Measurements from ENCODE around the gene FNDC1.
"Not testable (repeated sequence)": the region's sequence is repeated elsewhere in the genome, so short reads cannot be mapped to it uniquely, and the experiment has no call there.

FNDC1 gene

GRCh38 chr6:159261995-159262394 lies 92.8 kb downstream of the FNDC1 start:
- DNase-seq, result no peak

GRCh38 chr6:159262586-159262985 lies 93.4 kb downstream of the FNDC1 start:
- DNase-seq, result no peak

GRCh38 chr6:159267165-159267564 lies 98.0 kb downstream of the FNDC1 start:
- DNase-seq, result no peak

- no peak for DNase-seq
These were observed 99.3 kb downstream of the FNDC1 start for GRCh38 chr6:159268511-159268910.

GRCh38 chr6:159271257-159271656 lies 102.1 kb downstream of the FNDC1 start:
- DNase-seq, result no peak

- DNase-seq, result no peak
These were observed 109.4 kb downstream of the FNDC1 start for GRCh38 chr6:159278626-159279025.

- no peak for DNase-seq
These were observed 110.6 kb downstream of the FNDC1 start for GRCh38 chr6:159279790-159280277.

GRCh38 chr6:159282421-159282820 lies 113.2 kb downstream of the FNDC1 start:
- no peak for DNase-seq

- not testable (repeated sequence) for DNase-seq
These were observed 115.5 kb downstream of the FNDC1 start for GRCh38 chr6:159284661-159285060.

GRCh38 chr6:159298840-159299239 lies 129.6 kb downstream of the FNDC1 start:
- DNase-seq, result no peak

GRCh38 chr6:159299566-159299965 lies 130.4 kb downstream of the FNDC1 start:
- DNase-seq, result no peak

GRCh38 chr6:159301277-159301676 lies 132.1 kb downstream of the FNDC1 start:
- DNase-seq, result no peak

- DNase-seq, result peak; percentile 58
These were observed 132.8 kb downstream of the FNDC1 start for GRCh38 chr6:159301810-159302593.

- no peak for DNase-seq
These were observed 133.4 kb downstream of the FNDC1 start for GRCh38 chr6:159302594-159302992.

GRCh38 chr6:159303159-159303558 lies 134.0 kb downstream of the FNDC1 start:
- no peak for DNase-seq

GRCh38 chr6:159303784-159304183 lies 134.6 kb downstream of the FNDC1 start:
- no peak for DNase-seq

GRCh38 chr6:159304641-159305040 lies 135.4 kb downstream of the FNDC1 start:
- no peak for DNase-seq

GRCh38 chr6:159305159-159305558 lies 136.0 kb downstream of the FNDC1 start:
- DNase-seq, result no peak

GRCh38 chr6:159305804-159306537 lies 136.8 kb downstream of the FNDC1 start:
- no peak for DNase-seq

GRCh38 chr6:159307246-159307790 lies 138.1 kb downstream of the FNDC1 start:
- DNase-seq, result no peak

GRCh38 chr6:159308198-159308597 lies 139.0 kb downstream of the FNDC1 start:
- DNase-seq, result no peak

GRCh38 chr6:159309723-159310122 lies 140.5 kb downstream of the FNDC1 start:
- no peak for DNase-seq

- DNase-seq, result no peak
These were observed 142.4 kb downstream of the FNDC1 start for GRCh38 chr6:159311618-159312017.

- no peak for DNase-seq
These were observed 143.0 kb downstream of the FNDC1 start for GRCh38 chr6:159312206-159312605.
